SK-N-SH (cell line): Measurements from ENCODE around the gene MBD4.

Experiments
- PBX3 ChIP-seq: IDR thresholded peaks from 2 replicates; pipeline ENCODE4; 2012
- POLR2AphosphoS5 ChIP-seq: IDR thresholded peaks from 2 replicates; pipeline ENCODE4 v1.6.1; 2012; ENCODE audit warnings: low read depth, low read length

- TF ChIP-seq POLR2AphosphoS5, result no peak
- no peak for TF ChIP-seq PBX3
Measured at GRCh38 chr3:129482721-129483120, 43.0 kb upstream of the MBD4 start.
